ENCODE measurements around the gene SH3PXD2A. TPM values are rescaled to one million over a fixed set of nuclear protein-coding genes. Genes with fewer than 3 reads are reported as not detected.

The SH3PXD2A gene
- total and polyA plus RNA-seq, 12 donors, result 5.7 to 34.5 (median 19.2) TPM

DNA sequence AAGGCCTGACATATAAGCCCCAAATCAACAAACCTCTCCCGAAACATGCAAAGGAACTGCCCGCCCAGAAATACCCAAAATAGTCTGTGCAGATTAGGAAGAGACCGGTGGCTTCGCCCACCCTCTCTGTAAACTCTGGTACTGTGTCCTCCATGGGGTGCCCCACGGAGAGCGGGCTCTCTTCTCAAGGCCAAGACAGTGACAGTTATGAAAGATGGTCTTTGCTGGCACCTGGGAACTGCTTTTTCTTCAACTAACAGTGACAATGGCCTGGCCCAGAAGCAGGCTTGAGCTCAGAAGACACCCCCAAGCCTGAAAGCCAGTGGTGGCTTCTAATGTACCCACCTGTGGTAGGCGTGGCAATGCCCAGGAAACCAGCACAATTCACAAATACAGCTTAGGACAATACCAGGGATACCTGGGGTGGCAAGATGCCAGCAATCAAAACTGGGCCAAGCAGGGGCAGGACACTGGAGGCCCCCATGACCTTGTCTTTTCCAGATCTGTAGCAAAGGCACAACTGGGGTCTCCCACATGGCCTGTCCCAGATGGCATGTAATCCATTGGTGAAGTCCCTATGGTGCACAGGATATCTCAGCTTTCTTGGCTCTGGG is 254.3 kb downstream of the SH3PXD2A start:
- intact Hi-C loops (cut with DNase I), result no loop called here
- whole genome bisulfite sequencing, 4 donors, result 70 to 79% (median 74%) methylated on average over 6 to 7 of the region's 7 CpGs
- Histone ChIP-seq H3K9me3 (replicated peaks in 1 of 3) (no peaks in the 10 kb centered on the region), H3K36me3 (replicated peaks in 1 of 2) (peaks cover 0 to 29% of the 10 kb centered on the region in 2 donors), H3K27ac (no peak overlapping the region), H3K4me3 (no peak overlapping the region), H3K4me1 (replicated peaks in 1 of 2) (no peaks in the 10 kb centered on the region), H3K27me3 (no peaks in the 10 kb centered on the region)
- DNase-seq, result no peak
- no peak for TF ChIP-seq POLR2A (IDR thresholded peaks at IDR 0.05)
- TF ChIP-seq, protein P1, sequence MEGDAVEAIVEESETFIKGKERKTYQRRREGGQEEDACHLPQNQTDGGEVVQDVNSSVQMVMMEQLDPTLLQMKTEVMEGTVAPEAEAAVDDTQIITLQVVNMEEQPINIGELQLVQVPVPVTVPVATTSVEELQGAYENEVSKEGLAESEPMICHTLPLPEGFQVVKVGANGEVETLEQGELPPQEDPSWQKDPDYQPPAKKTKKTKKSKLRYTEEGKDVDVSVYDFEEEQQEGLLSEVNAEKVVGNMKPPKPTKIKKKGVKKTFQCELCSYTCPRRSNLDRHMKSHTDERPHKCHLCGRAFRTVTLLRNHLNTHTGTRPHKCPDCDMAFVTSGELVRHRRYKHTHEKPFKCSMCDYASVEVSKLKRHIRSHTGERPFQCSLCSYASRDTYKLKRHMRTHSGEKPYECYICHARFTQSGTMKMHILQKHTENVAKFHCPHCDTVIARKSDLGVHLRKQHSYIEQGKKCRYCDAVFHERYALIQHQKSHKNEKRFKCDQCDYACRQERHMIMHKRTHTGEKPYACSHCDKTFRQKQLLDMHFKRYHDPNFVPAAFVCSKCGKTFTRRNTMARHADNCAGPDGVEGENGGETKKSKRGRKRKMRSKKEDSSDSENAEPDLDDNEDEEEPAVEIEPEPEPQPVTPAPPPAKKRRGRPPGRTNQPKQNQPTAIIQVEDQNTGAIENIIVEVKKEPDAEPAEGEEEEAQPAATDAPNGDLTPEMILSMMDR (IDR thresholded peaks at IDR 0.05), result no peak

DNA sequence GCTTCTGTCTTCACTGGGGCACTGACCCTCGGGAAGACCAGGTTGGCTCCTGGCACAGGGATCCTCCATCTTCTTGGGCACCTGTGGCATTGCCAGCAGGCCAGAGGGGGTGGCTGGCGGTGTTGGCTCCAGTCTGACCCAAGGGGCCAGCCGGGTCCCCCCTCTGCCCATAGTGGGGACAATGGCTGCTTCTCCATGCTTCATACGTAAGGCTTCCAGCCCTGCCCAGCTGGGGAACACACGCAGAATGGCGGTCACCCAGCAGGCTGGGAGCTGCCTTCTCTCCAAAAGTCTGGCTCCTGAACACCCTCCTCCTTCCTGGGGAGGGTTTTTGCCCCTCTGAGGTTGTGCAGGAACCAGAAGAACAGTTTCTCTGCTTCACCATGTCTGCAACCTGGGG is 255.1 kb downstream of the SH3PXD2A start:
- Histone ChIP-seq H3K36me3 (replicated peaks in 1 of 2) (peaks cover 0 to 28% of the 10 kb centered on the region in 2 donors), H3K9me3 (replicated peaks in 1 of 3) (no peaks in the 10 kb centered on the region), H3K27ac (no peak overlapping the region), H3K4me3 (no peak overlapping the region), H3K4me1 (replicated peaks in 1 of 2) (no peaks in the 10 kb centered on the region), H3K27me3 (no peaks in the 10 kb centered on the region)
- intact Hi-C loops (cut with DNase I), result no loop called here
- DNase-seq, result no peak
- TF ChIP-seq, protein P1 (IDR thresholded peaks at IDR 0.05), result no peak
- TF ChIP-seq POLR2A (IDR thresholded peaks at IDR 0.05), result no peak
- 80 to 90% (median 86%) methylated on average over 3 to 6 of the region's 6 CpGs for WGBS, 4 donors

DNA sequence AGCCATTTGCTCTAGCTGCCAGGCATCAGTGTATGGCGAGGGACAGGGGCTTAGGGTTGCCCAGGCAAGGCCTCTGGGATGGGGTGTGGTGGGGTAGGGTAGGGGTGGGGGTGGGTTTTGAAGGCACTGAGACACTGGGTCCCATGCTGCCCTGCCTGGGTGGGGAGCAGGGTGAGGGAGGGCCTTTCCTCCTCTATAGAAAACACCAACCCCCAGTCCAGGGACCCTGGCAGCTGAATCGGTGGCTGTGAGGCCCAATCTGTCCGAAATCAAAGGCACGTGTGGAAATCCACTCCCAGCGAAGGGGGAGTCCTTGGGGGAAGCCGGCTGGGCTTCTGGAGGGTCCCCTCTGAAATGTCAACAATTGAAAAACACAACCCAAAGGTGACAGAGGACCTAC is 255.5 kb downstream of the SH3PXD2A start:
- intact Hi-C loops (cut with DNase I), result loop anchor here (2.0 to 5.0 kb wide), 2 partner anchors 87 kb away; no protein-coding TSS in a partner anchor
- Histone ChIP-seq H3K27me3 (no peaks in the 10 kb centered on the region), H3K4me3 (no peak overlapping the region), H3K9me3 (replicated peaks in 1 of 3) (no peaks in the 10 kb centered on the region), H3K4me1 (replicated peaks in 1 of 2) (no peaks in the 10 kb centered on the region), H3K27ac (no peak overlapping the region), H3K36me3 (replicated peaks in 1 of 2) (peaks cover 0 to 24% of the 10 kb centered on the region in 2 donors)
- TF ChIP-seq, protein P1 (IDR thresholded peaks at IDR 0.05), result no peak
- no peak for TF ChIP-seq POLR2A (IDR thresholded peaks at IDR 0.05)
- no peak for DNase-seq
- 84 to 90% (median 88%) methylated on average over 6 of the region's 6 CpGs for WGBS, 4 donors

DNA sequence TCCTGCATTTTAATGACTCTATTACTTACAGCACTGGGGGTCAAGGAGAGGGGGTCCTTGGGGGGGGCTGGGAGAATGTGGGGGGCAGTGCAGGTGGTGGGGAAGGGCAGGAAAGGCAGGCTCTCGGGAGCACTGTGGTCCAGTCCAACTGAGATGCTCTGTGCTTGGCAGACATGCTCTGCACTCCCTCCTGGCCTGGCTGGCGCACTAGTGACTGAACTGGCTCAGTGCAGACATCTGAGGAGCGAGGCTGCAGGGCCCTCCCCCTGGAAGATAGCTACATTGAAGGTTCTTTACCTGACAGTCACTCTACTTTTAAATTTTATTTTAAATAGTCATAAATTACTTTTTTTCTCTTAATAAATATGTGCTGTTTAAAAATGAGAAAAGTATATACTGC is 256.2 kb downstream of the SH3PXD2A start:
- DNase-seq, result no peak
- 63 to 74% (median 67%) methylated on average over 3 of the region's 3 CpGs for WGBS, 4 donors
- H3K4me1 ChIP-seq (replicated peaks in 1 of 2), result no peaks in the 10 kb centered on the region
- H3K27me3 ChIP-seq, result no peaks in the 10 kb centered on the region
- no peak overlapping the region for H3K4me3 ChIP-seq
- TF ChIP-seq, protein P1 (IDR thresholded peaks at IDR 0.05), result no peak
- TF ChIP-seq POLR2A (IDR thresholded peaks at IDR 0.05), result no peak
- H3K36me3 ChIP-seq (replicated peaks in 1 of 2), result peaks cover 0 to 19% of the 10 kb centered on the region in 2 donors
- H3K9me3 ChIP-seq (replicated peaks in 1 of 3), result no peaks in the 10 kb centered on the region
- H3K27ac ChIP-seq, result no peak overlapping the region
- intact Hi-C loops (cut with DNase I), result loop anchor here (2.0 to 5.0 kb wide), 2 partner anchors 88 kb away; no protein-coding TSS in a partner anchor

Measured in adrenal gland (tissue), 12 donors.